Activated CD4-positive, CD25-positive, alpha-beta regulatory T cell (primary cell): ENCODE results near the gene STX1A.
"Not testable (repeated sequence)": the region's sequence is repeated elsewhere in the genome, so short reads cannot be mapped to it uniquely, and the experiment has no call there.

Experiments
- DNase-seq, 4 experiments: peaks; one replicate each; lab custom pipeline; 2025; lab: John Stamatoyannopoulos, UW

The STX1A gene

GRCh38 chr7:73681031-73681430 lies 38.4 kb downstream of the STX1A start:
- no peak for DNase-seq

DNA sequence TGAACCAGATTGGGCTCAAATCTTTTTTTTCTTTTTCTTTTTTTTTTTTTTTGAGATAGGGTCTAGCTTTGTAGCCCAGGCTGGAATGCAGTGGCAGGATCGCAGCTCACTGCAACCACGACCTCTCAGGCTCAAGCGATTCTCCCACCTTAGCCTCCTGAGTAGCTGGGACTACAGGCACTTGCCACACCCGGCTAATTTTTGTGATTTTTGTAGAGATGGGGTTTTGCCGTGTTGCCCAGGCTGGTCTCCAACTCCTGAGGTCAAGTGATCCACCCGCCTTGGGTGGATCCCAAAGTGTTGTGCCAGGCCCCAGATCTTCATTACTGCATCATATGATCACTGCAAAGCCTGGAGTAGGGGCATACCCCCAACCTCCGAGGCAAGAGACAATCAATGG lies 39.0 kb downstream of the STX1A start:
- DNase-seq, result no peak

- no peak for DNase-seq
Measured at GRCh38 chr7:73679709-73680108, 39.8 kb downstream of the STX1A start.

DNA sequence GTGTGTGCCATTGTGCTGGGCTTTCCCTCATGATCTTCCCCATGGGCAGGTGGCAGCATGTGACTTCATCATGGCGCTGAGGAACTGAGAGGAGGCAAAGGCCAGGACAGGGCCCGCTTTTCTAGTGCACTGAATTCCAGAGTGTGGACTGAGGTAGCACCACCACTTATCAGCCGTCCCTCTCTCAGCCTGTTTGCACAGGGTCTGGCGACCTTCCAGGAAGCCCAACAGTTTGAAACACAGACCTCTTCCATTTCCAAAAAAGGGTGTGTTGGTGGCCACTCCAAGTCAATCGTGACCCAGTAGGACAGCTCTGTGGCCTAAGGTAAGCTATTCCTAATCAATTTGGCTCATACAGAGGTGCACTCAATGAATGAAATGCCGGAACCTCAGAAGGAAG lies 40.6 kb downstream of the STX1A start:
- DNase-seq, result no peak

DNA sequence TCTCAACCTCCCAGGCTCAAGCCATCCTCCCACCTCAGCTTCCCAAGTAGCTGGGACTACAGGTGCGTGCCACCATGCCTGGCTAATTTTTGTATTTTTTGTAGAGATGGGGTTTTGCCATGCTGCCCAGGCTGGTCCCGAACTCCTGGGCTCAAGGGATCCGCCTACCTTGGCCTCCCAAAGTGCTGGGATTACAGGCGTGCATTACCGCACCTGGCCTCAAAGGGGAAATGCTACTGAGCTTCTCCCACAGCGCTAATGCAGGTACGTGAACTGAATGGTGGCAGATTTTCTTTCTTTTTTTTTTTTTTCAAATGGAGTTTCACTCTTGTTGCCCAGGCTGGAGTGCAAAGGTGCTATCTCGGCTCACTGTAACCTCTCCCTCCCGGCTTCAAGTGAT lies 43.4 kb downstream of the STX1A start:
- not testable (repeated sequence) for DNase-seq

- DNase-seq, result no peak
Measured at GRCh38 chr7:73674468-73675124, 44.9 kb downstream of the STX1A start.

GRCh38 chr7:73671857-73672445 lies 47.5 kb downstream of the STX1A start:
- no peak for DNase-seq

GRCh38 chr7:73671322-73671661 lies 48.2 kb downstream of the STX1A start:
- no peak for DNase-seq

DNA sequence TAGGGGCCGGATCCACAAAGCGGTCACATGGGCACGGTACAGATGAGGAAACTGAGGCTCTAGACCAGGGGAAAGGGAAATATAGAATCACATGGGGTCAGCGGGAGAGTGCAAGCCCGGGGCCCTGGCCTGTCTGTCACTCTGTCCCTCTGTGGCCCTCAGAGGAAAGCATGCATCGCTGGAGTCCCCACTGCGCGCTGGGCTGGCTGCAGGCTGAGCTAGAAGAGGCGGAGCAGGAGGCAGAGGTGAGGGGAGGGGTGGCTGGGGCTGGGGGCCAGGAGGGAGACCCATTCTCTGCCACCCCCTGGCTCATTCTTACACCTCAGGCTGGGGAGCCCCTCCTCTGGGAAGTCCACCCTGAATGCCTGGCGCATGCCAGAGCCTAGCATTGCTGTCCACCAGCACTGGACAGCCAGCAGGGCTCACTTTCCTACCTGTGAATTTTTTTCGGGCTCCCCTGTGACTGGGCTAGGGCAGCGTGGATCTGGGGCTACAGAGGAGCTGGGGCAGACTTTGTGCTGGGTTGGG lies 49.5 kb downstream of the STX1A start:
- DNase-seq, result no peak

DNA sequence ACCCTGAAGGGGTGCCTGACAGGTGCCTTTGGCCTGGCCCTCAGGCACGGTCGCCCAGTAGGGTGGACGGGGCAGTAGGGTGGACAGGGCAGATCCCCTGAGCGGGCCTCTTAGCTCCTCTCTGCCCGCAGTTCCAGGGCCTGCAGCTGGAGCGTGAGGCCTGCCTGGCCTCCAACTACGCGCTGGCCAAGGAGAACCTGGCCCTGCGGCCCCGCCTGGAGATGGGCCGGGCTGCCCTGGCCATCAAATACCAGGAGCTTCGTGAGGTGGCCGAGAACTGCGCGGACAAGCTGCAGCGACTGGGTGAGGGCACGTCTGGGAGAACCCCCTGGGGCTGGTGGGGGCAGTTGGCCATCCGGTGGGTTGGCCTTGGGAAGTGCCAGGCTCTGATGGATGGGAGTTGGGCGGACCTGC lies 50.2 kb downstream of the STX1A start:
- DNase-seq, result no peak

GRCh38 chr7:73668886-73669230 lies 50.6 kb downstream of the STX1A start:
- no peak for DNase-seq

- DNase-seq, result no peak
Measured at GRCh38 chr7:73668103-73668885, 51.2 kb downstream of the STX1A start.

DNA sequence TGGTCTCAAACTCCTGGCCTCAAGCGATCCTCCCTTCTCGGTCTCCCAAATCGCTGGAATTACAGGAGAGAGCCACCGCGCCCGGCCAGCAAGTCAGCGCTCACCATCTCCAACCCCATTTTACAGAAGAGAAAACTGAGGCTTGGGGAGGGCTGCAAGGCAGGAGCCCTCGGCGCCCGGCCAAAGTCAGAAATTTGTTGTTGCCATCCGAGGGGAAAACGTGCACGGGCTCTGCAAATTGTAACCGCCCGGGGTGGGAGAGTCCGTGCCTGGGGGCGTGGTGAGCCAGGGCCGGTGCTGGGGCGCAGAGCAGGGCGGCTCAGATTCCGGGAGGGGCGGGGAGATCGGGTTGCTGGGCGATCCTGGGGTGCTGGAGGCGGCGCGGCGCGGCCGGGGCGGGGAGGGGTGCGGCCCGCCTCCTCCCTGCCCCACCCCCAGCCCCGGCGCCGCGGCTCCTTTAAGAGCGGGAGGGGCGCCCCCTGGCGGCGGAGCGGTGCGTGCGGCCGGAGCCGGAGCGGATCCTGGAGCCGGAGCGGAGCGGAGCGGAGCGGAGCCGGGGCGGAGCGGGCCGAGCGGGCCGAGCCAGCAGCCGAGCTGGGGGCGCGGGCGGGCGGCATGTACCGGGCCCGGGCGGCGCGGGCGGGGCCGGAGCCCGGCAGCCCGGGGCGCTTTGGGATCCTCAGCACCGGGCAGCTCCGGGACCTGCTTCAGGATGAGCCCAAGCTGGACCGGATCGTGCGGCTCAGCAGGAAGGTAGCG lies 51.9 kb downstream of the STX1A start, which contains the start of gene VPS37D:
TSS of gene VPS37D (plus strand) at position 488 of the 759 bp plus-strand sequence. CDS start at position 616, 128 bp downstream.
- DNase-seq, result peak; percentile 88 to 94 (median 91)

DNA sequence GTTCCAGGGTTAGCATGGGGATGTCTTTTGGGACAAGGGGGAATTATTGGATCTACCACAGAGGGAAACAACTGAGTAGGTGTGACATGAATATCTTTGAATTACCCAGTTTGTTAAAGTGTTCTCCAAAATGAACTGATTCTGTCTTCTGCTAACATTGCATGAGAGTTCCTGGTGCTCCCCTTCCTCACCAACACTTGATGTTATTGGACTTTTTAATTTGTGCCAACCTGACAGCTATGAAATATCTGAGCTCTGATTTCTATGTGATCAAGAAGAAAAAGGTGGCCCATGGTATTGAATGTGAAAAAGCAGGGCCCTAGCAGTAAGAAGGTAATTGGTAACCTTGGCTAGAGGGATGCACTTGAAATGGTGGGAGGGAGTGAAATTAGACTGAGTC lies 56.4 kb downstream of the STX1A start:
- DNase-seq, result no peak

DNA sequence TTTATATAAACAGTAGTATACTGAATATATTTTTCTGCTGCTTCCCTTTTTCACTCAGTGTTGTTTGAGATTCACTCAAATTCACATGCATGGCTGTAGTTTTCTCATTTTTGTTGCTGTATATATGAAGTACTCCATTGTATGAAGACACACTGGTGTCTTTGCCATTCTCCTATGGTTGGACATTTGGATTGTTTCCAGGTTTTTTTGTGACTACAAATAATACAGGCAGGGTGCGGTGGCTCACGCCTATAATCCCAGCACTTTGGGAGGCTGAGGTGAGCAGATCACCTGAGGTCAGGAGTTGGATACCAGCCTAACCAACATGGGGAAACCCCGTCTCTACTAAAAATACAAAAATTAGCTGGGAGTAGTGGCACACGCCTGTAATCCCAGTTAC lies 58.9 kb downstream of the STX1A start:
- DNase-seq, result not testable (repeated sequence)

GRCh38 chr7:73659983-73660382 lies 59.5 kb downstream of the STX1A start:
- DNase-seq, result no peak

GRCh38 chr7:73655309-73655708 lies 64.2 kb downstream of the STX1A start:
- not testable (repeated sequence) for DNase-seq

DNA sequence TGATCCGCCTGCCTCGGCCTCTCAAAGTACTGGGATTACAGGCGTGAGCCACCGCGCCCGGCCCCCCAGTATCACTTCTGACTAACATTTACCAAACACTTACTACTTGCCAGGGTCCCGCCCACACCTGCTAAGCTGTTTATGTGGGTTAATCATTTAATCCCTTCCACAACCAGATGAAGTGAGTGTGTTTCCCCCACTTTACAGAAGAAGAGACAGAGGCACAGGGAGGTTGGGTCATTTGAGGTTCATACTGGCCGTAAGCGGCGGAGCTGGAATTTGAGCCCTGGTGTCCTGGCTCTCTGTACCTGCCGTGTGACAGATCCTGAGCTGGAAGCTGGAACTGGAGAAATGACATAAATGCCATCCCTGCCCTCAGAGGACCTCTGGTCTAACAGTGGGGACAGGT lies 66.9 kb downstream of the STX1A start:
- no peak for DNase-seq

GRCh38 chr7:73650524-73650923 lies 68.9 kb downstream of the STX1A start:
- no peak for DNase-seq

- no peak for DNase-seq
Measured at GRCh38 chr7:73649576-73649975, 69.9 kb downstream of the STX1A start.
